Gastroesophageal sphincter (tissue), 3 donors: ENCODE results near the gene ALLC.

Source experiments
- POLR2A ChIP-seq, 2 donors: fragments of 450-650 bp; IDR thresholded peaks; one replicate each; pipeline ENCODE4 v1.6.1; 2017; ENCODE audit warnings: antibody characterized with exemption in 2 of 2, mild to moderate bottlenecking in 2 of 2, moderate library complexity in 1 of 2
- POLR2AphosphoS5 ChIP-seq: sonication (generic); formaldehyde crosslinking; IDR thresholded peaks from one replicate; pipeline ENCODE4 v1.6.1; 2017; ENCODE audit warnings: antibody characterized with exemption
- TF ChIP-seq, protein P1 (sequence below), 4 experiments: fragments of 200-600 bp in 2 of 4; fragments of 450-650 bp in 2 of 4; sonication (generic) in 1 of 4; IDR thresholded peaks; one replicate each; pipeline ENCODE4 v1.5.1; 2017 to 2019; ENCODE audit warnings: antibody characterized with exemption in 4 of 4, mild to moderate bottlenecking in 2 of 4, moderate library complexity in 2 of 4

DNA sequence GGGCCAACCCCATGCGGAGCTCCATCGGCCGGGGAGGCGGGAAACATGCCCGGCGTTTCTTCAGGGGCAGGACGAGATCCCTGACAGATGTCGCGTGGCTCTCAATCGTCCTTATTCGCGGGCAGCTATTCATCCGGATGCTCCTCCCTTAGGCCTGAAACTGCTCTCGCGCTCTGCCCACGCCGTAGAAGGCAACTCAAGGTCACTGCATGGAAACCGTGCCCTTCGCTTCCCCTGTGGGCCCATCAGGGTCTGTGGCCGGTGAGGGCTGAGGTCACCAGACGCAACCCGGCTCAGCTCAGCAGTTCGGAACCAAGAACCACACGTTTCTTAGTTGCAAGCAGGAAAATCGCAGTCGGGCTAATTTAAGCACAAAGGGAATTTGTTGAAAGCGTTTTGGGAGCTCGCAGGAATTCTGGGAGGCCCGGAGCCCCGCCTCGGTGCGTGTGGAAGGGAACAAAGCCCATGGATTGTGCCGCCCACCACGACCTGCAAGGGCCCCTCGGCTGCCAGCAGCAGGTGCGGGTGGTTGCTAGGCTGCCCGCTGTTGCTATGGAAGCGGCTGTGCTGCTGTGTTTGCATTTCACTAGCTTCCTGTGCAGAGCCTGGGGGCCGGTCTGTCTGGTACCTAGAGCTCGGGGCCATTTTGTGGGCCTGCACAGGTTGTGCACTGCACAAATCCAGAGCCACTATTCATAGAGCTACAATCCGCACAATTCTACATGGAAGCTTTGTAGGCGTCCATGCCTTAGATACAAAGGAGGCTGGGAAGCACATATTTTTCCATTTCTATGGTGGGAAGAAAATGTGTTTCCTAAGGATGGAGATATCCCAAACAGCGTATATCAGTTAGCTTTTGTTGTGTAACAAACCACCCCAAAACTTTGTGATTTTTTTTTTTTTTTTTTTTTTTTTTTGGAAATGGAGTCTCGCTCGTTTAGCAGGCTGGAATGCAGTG, 6.0 kb upstream of the ALLC start:
- TF ChIP-seq, protein P1, sequence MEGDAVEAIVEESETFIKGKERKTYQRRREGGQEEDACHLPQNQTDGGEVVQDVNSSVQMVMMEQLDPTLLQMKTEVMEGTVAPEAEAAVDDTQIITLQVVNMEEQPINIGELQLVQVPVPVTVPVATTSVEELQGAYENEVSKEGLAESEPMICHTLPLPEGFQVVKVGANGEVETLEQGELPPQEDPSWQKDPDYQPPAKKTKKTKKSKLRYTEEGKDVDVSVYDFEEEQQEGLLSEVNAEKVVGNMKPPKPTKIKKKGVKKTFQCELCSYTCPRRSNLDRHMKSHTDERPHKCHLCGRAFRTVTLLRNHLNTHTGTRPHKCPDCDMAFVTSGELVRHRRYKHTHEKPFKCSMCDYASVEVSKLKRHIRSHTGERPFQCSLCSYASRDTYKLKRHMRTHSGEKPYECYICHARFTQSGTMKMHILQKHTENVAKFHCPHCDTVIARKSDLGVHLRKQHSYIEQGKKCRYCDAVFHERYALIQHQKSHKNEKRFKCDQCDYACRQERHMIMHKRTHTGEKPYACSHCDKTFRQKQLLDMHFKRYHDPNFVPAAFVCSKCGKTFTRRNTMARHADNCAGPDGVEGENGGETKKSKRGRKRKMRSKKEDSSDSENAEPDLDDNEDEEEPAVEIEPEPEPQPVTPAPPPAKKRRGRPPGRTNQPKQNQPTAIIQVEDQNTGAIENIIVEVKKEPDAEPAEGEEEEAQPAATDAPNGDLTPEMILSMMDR (IDR thresholded peaks at IDR 0.05), result no peak
- TF ChIP-seq POLR2A (IDR thresholded peaks at IDR 0.05), result no peak
- TF ChIP-seq POLR2AphosphoS5, result no peak
